Body of pancreas (tissue), 4 donors: ENCODE results near the gene TMCC3. TPM values are rescaled to one million over a fixed set of nuclear protein-coding genes. Genes with fewer than 3 reads are reported as not detected.

Experiments
- ATAC-seq: fragments of 150-250 bp; one replicate; pipeline ENCODE4 v1.9.1; 2016
- DNase-seq, 4 donors: peaks; one replicate each; pipeline ENCODE4 v3.0.0-alpha.2; 2019
- H3K27ac ChIP-seq, 4 donors: fragments of 200-600 bp; sonication (generic); 1 replicate in 3 of 4; 2 replicates in 1 of 4; pipeline versions ENCODE4 v1.5.1 to v1.6.1; 2016 to 2019; ENCODE audit warnings: mild to moderate bottlenecking in 1 of 4, mixed read lengths in 1 of 4, moderate library complexity in 1 of 4
- H3K27me3 ChIP-seq, 2 donors: fragments of 200-600 bp; sonication (generic); one replicate each; pipeline ENCODE4 v1.6.0; 2016; ENCODE audit warnings: mild to moderate bottlenecking in 1 of 2
- H3K36me3 ChIP-seq, 2 donors: fragments of 200-600 bp; sonication (generic); replicated peaks in 1 of 2; 2 replicates each; pipeline ENCODE4 v1.5.1; 2016; ENCODE audit warnings: low read depth in 2 of 2; ENCODE audit not compliant: insufficient read depth in 1 of 2
- H3K4me1 ChIP-seq: fragments of 200-600 bp; sonication (generic); one replicate; pipeline ENCODE4 v1.6.0; 2016
- H3K4me3 ChIP-seq, 2 donors: fragments of 200-600 bp; sonication (generic); 1 replicate in 1 of 2; 2 replicates in 1 of 2; pipeline ENCODE4 v1.5.1; 2016 to 2019
- H3K9me3 ChIP-seq, 3 donors: fragments of 200-600 bp; sonication (generic); 1 replicate in 2 of 3; 2 replicates in 1 of 3; pipeline ENCODE4 v1.5.1; 2016
- POLR2A ChIP-seq, 3 donors: fragments of 450-650 bp; IDR thresholded peaks; one replicate each; pipeline ENCODE4 v1.6.1; 2016; ENCODE audit warnings: antibody characterized with exemption in 3 of 3, mild to moderate bottlenecking in 2 of 3
- WGBS, 2 donors: methylation state at CpG; one replicate each; pipeline ENCODE4 v1.1.5; 2017; 5-methylcytosine and 5-hydroxymethylcytosine counted together
- intact Hi-C: fragments of 100-400 bp; cut with DNase I; formaldehyde crosslinking; loops from one replicate; pipeline ENCODE4 v1.15.1; 2023
- total RNA-seq, 2 donors: library from RNA; depleted of rRNA; stranded (reverse); fragments of >200 nt; gene quantifications; one replicate each; pipeline ENCODE4 v1.1.0, GENCODE V29; 2016
- TF ChIP-seq, protein P1 (sequence below), 7 experiments: fragments of 450-650 bp in 4 of 7; fragments of 200-600 bp in 3 of 7; sonication (generic) in 3 of 7; IDR thresholded peaks; one replicate each; pipeline ENCODE4 v1.5.1; 2016 to 2019; ENCODE audit warnings: antibody characterized with exemption in 7 of 7

Gene TMCC3
- total RNA-seq, 2 donors from 2014 or later, result 1.3 to 3.6 TPM

- intact Hi-C loops, result no loop called here
- Histone ChIP-seq H3K9me3 (no peaks in the 10 kb centered on the region), H3K27ac (peak overlapping the region; percentile 11 to 76 (median 52)), H3K27me3 (no peaks in the 10 kb centered on the region), H3K36me3 (no peaks in the 10 kb centered on the region), H3K4me3 (peak overlapping the region in 1 of 2 donors; percentile 60), H3K4me1 (peaks cover 10% of the 10 kb centered on the region)
- ATAC-seq (peak; percentile 71), DNase-seq (peak; percentile 30 to 55 (median 34))
- no peak for TF ChIP-seq POLR2A (IDR thresholded peaks at IDR 0.05)
- TF ChIP-seq, protein P1, sequence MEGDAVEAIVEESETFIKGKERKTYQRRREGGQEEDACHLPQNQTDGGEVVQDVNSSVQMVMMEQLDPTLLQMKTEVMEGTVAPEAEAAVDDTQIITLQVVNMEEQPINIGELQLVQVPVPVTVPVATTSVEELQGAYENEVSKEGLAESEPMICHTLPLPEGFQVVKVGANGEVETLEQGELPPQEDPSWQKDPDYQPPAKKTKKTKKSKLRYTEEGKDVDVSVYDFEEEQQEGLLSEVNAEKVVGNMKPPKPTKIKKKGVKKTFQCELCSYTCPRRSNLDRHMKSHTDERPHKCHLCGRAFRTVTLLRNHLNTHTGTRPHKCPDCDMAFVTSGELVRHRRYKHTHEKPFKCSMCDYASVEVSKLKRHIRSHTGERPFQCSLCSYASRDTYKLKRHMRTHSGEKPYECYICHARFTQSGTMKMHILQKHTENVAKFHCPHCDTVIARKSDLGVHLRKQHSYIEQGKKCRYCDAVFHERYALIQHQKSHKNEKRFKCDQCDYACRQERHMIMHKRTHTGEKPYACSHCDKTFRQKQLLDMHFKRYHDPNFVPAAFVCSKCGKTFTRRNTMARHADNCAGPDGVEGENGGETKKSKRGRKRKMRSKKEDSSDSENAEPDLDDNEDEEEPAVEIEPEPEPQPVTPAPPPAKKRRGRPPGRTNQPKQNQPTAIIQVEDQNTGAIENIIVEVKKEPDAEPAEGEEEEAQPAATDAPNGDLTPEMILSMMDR (IDR thresholded peaks at IDR 0.05), result peak in 6 of 7 experiments; percentile 13 to 36 (median 26)
- 4 to 18% methylated on average over 10 to 64 of the region's 72 CpGs for WGBS, 2 donors
Observed at GRCh38 chr12:94649349-94650142, 811 bp downstream of the TMCC3 start.

- Histone ChIP-seq H3K36me3 (no peaks in the 10 kb centered on the region), H3K4me3 (no peak overlapping the region), H3K4me1 (peaks cover 10% of the 10 kb centered on the region), H3K27ac (no peak overlapping the region), H3K27me3 (no peaks in the 10 kb centered on the region), H3K9me3 (no peaks in the 10 kb centered on the region)
- DNase-seq, result no peak
- intact Hi-C loops, result no loop called here
- WGBS, 2 donors, result 66 to 81% methylated on average over 4 of the region's 4 CpGs
- no peak for TF ChIP-seq POLR2A (IDR thresholded peaks at IDR 0.05)
- TF ChIP-seq, protein P1 (IDR thresholded peaks at IDR 0.05), result no peak
- ATAC-seq, result no peak
Observed at GRCh38 chr12:94648578-94648977, 1.8 kb downstream of the TMCC3 start.

DNA sequence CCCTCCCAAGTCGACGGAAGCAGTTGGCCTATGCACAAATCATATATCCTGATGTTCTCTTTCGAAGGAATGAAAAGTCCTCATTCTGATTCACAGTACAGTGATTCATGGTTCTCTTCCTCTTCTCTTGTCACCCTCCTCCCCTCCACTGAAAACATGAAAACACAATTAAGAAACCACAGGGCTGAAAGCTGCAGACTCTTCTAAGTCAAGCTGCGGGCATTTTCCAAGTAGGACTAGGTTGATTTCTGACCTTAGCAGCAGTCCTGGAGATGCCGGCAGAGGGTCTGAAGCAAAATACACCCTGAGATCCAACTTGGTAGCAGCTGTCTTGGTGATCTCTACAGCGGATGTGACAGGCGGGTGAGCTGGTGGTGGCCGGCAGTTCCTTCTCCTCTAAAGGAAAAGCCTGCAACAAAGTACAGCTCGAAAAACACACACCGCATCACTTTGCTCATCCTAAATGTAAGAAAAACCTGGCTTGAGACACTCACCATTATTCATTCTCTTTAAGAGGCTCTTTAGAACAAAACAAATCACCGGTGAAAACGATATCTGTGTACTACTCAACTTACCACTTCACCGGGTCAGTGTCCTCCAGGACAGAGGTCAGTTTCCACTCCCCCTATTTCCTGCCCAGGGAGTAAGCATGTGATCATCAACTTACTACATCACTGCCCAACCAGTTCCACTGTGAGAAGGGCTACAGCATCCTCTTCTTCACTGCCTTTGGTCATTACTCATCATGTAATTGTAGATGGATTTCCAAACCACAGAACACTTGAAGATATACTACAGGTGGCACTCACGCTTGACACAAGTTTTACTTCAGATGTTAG is 6.0 kb downstream of the TMCC3 start:
- Histone ChIP-seq H3K4me1 (peaks cover 3% of the 10 kb centered on the region), H3K27me3 (no peaks in the 10 kb centered on the region), H3K4me3 (no peak overlapping the region), H3K27ac (peak overlapping the region in 2 of 4 donors; percentile 4 to 64), H3K9me3 (no peaks in the 10 kb centered on the region), H3K36me3 (no peaks in the 10 kb centered on the region)
- TF ChIP-seq POLR2A (IDR thresholded peaks at IDR 0.05), result peak in 1 of 3 donors; percentile 24
- TF ChIP-seq, protein P1 (IDR thresholded peaks at IDR 0.05), result no peak
- WGBS, 2 donors, result 67 to 82% methylated on average over 14 of the region's 14 CpGs
- intact Hi-C loops, result no loop called here
- peak in 1 of 4 donors; percentile 47 for DNase-seq
- peak; percentile 33 for ATAC-seq

- no peak for ATAC-seq
- WGBS, 2 donors, result 52 to 87% methylated on average over 3 of the region's 3 CpGs
Observed at GRCh38 chr12:94643606-94644005, 6.8 kb downstream of the TMCC3 start.

DNA sequence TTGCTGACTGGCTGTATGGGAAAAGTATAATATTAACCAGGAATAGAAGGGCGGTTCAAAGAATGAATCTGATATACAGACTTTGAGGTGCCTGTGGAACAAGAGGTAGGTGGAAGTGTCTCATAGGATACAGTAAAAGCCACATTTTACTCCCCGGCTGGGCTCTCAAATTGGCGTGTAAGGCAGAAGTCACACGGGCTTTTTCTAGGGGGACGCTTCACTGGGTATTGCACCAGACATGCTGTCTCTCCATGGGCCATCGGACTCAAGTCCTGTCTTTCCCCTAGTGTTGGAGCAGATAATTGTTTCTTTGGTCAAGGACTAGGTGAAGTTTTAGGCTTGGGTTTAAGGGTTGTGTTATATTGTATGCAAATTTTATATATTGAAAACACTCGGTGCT is 9.1 kb downstream of the TMCC3 start:
- Histone ChIP-seq H3K27ac (no peak overlapping the region), H3K9me3 (no peaks in the 10 kb centered on the region), H3K36me3 (no peaks in the 10 kb centered on the region), H3K27me3 (no peaks in the 10 kb centered on the region), H3K4me1 (no peaks in the 10 kb centered on the region), H3K4me3 (no peak overlapping the region)
- intact Hi-C loops, result no loop called here
- TF ChIP-seq, protein P1 (IDR thresholded peaks at IDR 0.05), result no peak
- TF ChIP-seq POLR2A (IDR thresholded peaks at IDR 0.05), result no peak
- no peak for DNase-seq
- ATAC-seq, result no peak
- WGBS, 2 donors, result 89 to 92% methylated on average over 7 of the region's 7 CpGs

More at GRCh38 chr12:94643606-94644005, 6.8 kb downstream of the TMCC3 start:
- intact Hi-C loops, result no loop called here
- peak in 1 of 4 donors; percentile 52 for DNase-seq
- H3K27me3 ChIP-seq, result no peaks in the 10 kb centered on the region
- no peaks in the 10 kb centered on the region for H3K9me3 ChIP-seq
- H3K36me3 ChIP-seq, result no peaks in the 10 kb centered on the region
- H3K4me3 ChIP-seq, result no peak overlapping the region
- peak overlapping the region in 2 of 4 donors; percentile 4 to 64 for H3K27ac ChIP-seq
- no peak for TF ChIP-seq POLR2A (IDR thresholded peaks at IDR 0.05)
- no peaks in the 10 kb centered on the region for H3K4me1 ChIP-seq
